Measurements from ENCODE around the gene HIPK2. TPM values are rescaled to one million over a fixed set of nuclear protein-coding genes. Genes with fewer than 3 reads are reported as not detected.

Gene HIPK2
- total RNA-seq, 1 donor from 2014 or later, result 72.3 TPM

DNA sequence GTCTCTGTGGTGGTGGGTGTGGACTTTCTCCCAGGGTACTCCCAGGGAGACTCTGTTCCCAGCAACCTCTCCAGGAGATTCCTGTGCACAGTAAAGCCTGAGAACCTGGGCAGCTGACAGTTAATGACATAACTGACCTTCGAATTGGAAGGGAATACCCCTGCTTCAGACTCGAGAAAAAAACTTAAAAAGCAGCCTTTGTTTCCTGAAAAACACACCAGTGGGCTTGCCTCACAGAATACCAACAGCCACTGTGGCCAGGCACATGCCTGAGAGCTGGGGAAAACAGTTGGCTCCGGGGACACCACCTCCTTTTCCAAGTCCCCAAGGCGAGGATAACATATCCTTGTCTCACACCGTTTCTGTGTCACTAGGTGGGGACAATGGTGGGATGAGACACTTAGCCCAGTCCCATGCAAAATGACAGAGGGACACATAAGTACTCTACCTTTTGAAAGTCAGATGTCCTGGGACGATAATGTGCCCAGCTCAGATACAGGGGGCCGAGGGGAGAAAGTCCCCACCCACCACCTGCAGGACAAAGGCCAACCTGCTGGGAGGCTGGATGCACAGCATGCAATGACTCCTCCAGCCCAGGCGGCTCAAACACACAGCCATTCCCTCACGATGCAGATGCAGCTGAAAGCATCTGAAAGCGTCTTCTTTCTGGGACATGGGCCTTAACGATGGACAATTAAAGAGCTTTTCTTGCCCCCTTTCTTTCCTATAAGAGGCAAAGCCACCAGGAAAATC, 65.6 kb downstream of the HIPK2 start:
- peaks cover 40% of the 10 kb centered on the region for H3K4me1 Mint-ChIP-seq (ENCODE audit: low read depth)
- H3K9me3 Mint-ChIP-seq (ENCODE audit: low read depth), result no peaks in the 10 kb centered on the region
- no peaks in the 10 kb centered on the region for H3K27me3 Mint-ChIP-seq (ENCODE audit: low read depth)
- no peak overlapping the region for H3K4me3 Mint-ChIP-seq (ENCODE audit: unreplicated experiment)
- TF ChIP-seq, protein P1, sequence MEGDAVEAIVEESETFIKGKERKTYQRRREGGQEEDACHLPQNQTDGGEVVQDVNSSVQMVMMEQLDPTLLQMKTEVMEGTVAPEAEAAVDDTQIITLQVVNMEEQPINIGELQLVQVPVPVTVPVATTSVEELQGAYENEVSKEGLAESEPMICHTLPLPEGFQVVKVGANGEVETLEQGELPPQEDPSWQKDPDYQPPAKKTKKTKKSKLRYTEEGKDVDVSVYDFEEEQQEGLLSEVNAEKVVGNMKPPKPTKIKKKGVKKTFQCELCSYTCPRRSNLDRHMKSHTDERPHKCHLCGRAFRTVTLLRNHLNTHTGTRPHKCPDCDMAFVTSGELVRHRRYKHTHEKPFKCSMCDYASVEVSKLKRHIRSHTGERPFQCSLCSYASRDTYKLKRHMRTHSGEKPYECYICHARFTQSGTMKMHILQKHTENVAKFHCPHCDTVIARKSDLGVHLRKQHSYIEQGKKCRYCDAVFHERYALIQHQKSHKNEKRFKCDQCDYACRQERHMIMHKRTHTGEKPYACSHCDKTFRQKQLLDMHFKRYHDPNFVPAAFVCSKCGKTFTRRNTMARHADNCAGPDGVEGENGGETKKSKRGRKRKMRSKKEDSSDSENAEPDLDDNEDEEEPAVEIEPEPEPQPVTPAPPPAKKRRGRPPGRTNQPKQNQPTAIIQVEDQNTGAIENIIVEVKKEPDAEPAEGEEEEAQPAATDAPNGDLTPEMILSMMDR (IDR thresholded peaks at IDR 0.05), result no peak
- peak overlapping the region; percentile 27 for H3K27ac Mint-ChIP-seq (ENCODE audit: unreplicated experiment)
- H3K36me3 Mint-ChIP-seq (ENCODE audit: low read depth), result peaks cover 42% of the 10 kb centered on the region
- DNase-seq (ENCODE audit: low spot score), result no peak

DNA sequence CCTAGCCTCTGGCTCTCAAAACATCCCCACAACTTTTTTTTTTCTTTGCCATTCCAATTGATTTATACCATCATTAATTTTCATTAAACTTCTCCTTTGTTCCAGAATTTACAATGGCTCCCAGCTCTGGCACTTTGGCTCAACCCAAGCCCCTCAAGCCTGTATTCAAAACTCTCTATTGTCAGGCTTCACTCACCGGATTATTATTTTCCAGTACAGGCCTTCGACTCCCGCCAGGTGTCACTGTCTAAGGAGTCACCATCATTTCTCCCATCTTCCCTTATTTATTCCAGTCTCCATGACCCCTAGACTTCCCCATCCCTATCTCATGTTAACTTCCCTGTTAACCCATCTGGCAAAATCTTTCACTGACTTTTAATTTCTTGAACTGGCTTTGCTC, 67.8 kb downstream of the HIPK2 start:
- H3K36me3 Mint-ChIP-seq (ENCODE audit: low read depth), result peaks cover 28% of the 10 kb centered on the region
- no peak overlapping the region for H3K27ac Mint-ChIP-seq (ENCODE audit: unreplicated experiment)
- no peaks in the 10 kb centered on the region for H3K9me3 Mint-ChIP-seq (ENCODE audit: low read depth)
- TF ChIP-seq, protein P1 (IDR thresholded peaks at IDR 0.05), result no peak
- H3K4me3 Mint-ChIP-seq (ENCODE audit: unreplicated experiment), result no peak overlapping the region
- peaks cover 40% of the 10 kb centered on the region for H3K4me1 Mint-ChIP-seq (ENCODE audit: low read depth)
- no peaks in the 10 kb centered on the region for H3K27me3 Mint-ChIP-seq (ENCODE audit: low read depth)
- DNase-seq (ENCODE audit: low spot score), result no peak

DNA sequence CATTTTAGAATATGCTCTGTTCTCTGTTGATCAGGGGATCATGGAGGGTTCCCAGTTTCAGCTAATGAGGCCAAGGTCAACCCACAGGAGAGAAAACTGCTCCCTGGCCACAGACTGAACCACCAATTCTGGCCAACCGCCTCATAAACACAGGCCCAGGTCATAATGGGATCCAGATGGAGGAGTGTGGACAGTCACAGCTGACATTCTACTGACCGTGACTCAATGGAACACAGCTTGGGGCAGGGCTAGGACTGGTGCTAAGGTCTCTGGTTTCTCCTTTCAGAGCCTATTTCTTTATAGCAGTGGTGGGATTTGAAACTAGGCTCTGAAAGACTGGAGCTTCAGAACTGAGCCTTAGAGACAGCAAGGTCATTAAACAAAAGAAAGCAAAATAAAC, 68.3 kb downstream of the HIPK2 start:
- TF ChIP-seq, protein P1 (IDR thresholded peaks at IDR 0.05), result no peak
- Mint-ChIP-seq H3K9me3 (ENCODE audit: low read depth) (no peaks in the 10 kb centered on the region), H3K36me3 (ENCODE audit: low read depth) (peaks cover 26% of the 10 kb centered on the region), H3K4me1 (ENCODE audit: low read depth) (peaks cover 37% of the 10 kb centered on the region), H3K27ac (ENCODE audit: unreplicated experiment) (peak overlapping the region; percentile 49), H3K4me3 (ENCODE audit: unreplicated experiment) (no peak overlapping the region), H3K27me3 (ENCODE audit: low read depth) (no peaks in the 10 kb centered on the region)
- DNase-seq (ENCODE audit: low spot score), result no peak

DNA sequence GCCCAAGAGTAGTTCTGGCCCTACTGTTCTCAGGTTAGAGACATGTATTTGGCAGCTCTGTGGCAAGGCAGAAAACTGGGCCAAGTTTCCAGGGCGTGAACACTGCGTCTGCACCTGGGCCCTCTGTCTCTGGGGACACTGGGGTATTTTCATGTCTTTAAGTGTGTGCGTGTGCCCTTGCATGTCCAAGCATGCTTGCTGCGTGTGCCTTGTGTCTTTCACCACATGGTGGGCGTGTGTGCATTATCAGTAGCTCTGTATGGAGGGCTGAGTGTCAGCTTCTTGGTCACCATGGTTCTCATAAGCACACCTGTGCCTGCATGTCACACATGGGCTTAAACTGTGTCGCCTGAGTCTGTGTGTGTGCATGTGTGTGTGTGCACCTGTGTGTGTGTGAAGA, 69.3 kb downstream of the HIPK2 start:
- no peaks in the 10 kb centered on the region for H3K27me3 Mint-ChIP-seq (ENCODE audit: low read depth)
- no peaks in the 10 kb centered on the region for H3K9me3 Mint-ChIP-seq (ENCODE audit: low read depth)
- no peak for DNase-seq (ENCODE audit: low spot score)
- H3K4me3 Mint-ChIP-seq (ENCODE audit: unreplicated experiment), result no peak overlapping the region
- TF ChIP-seq, protein P1 (IDR thresholded peaks at IDR 0.05), result no peak
- H3K27ac Mint-ChIP-seq (ENCODE audit: unreplicated experiment), result no peak overlapping the region
- peaks cover 24% of the 10 kb centered on the region for H3K36me3 Mint-ChIP-seq (ENCODE audit: low read depth)
- H3K4me1 Mint-ChIP-seq (ENCODE audit: low read depth), result peaks cover 33% of the 10 kb centered on the region

DNA sequence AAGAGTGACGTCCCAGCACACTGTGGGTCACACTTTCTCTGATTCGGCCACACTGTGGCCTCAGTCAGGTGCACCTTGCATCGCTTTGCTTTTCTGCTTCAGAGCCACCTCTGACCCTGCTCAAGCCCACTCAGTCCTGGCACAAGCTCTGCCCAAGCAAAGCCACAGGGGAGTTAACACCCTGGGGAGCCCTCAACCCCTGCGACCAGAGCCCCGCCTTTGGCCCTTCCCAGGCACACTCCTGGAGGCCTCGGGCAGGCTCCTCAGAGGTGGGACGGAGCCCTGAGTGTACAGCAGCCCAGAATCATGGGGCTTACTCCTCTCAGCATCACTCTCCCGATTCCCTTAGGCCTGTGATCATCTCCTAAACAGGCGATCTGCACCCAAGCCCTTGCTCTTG, 71.0 kb downstream of the HIPK2 start:
- no peaks in the 10 kb centered on the region for H3K9me3 Mint-ChIP-seq (ENCODE audit: low read depth)
- H3K4me3 Mint-ChIP-seq (ENCODE audit: unreplicated experiment), result no peak overlapping the region
- TF ChIP-seq, protein P1 (IDR thresholded peaks at IDR 0.05), result no peak
- H3K27ac Mint-ChIP-seq (ENCODE audit: unreplicated experiment), result no peak overlapping the region
- DNase-seq (ENCODE audit: low spot score), result no peak
- peaks cover 20% of the 10 kb centered on the region for H3K36me3 Mint-ChIP-seq (ENCODE audit: low read depth)
- H3K4me1 Mint-ChIP-seq (ENCODE audit: low read depth), result peaks cover 37% of the 10 kb centered on the region
- no peaks in the 10 kb centered on the region for H3K27me3 Mint-ChIP-seq (ENCODE audit: low read depth)
